Hematopoietic multipotent progenitor cell treated with erythropoietin and hydrocortisone succinate and interleukin-3 and kit ligand, for 17 days (in vitro differentiated cells): ENCODE measurements around the gene CCM2.

ENCODE experiments used
- DNase-seq: peaks from one replicate; pipeline ENCODE4 v3.0.0-alpha.2; 2015; ENCODE audit warnings: low spot score

CCM2 gene

GRCh38 chr7:44969049-44969700, 30.8 kb upstream of the CCM2 start:
- DNase-seq, result no peak

- DNase-seq, result no peak
Observed at GRCh38 chr7:44969701-44970522, 30.1 kb upstream of the CCM2 start.

DNA sequence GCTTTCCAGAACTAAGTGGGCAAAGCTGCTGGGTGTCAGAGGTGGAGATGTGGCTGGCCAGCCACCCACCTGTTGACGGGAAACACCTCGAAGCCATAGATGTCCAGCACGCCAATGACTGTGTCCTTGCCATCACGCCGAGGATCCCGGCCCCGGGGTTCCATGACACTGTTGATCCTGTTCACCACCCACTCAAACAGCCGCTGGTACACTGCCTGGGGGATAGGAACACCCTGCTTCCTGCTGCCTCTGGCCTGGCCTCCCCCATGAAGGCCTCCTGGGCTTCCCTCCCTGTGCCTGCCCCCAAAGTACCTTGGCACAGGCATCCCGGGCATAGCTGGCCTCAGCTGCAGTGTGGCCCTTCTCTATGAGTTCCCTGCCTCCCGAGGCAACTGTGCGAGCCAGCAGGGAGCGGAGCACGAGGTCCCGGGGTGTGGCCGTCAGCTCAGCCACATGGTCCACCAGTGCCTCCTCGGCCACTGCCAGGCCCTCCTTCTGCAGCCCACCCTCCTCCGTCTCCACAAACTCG, 29.4 kb upstream of the CCM2 start:
- no peak for DNase-seq

GRCh38 chr7:44971188-44971901, 28.7 kb upstream of the CCM2 start:
- DNase-seq, result no peak

- DNase-seq, result no peak
Observed at GRCh38 chr7:44971902-44972441, 28.0 kb upstream of the CCM2 start.

- DNase-seq, result no peak
Observed at GRCh38 chr7:44972562-44972961, 27.4 kb upstream of the CCM2 start.

- DNase-seq, result peak; percentile 55
Observed at GRCh38 chr7:44973610-44974401, 26.2 kb upstream of the CCM2 start.

GRCh38 chr7:44974549-44974948, 25.5 kb upstream of the CCM2 start:
- no peak for DNase-seq

- no peak for DNase-seq
Observed at GRCh38 chr7:44975331-44976039, 24.5 kb upstream of the CCM2 start.

GRCh38 chr7:44976040-44976745, 23.8 kb upstream of the CCM2 start:
- DNase-seq, result no peak

GRCh38 chr7:44976746-44977196, 23.2 kb upstream of the CCM2 start:
- no peak for DNase-seq

- no peak for DNase-seq
Observed at GRCh38 chr7:44977304-44977958, 22.6 kb upstream of the CCM2 start.

DNA sequence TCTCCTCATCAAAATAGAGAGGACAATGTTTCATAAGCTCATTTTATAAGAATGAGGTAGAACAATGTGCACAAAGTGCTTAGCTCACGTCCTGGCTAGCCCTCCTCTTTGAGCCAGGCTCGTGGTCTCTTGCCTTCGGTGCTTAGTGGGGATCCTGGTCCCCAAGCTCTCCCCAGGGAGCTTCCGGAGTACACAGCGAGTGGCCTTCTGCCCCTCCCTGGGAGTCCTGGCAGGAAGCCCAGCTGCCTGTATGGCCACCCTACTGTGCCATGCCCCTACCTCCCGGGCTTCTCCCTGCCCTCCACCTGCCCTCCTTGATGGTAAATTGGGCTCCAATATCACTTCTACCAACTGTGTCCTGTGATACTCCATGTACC, 22.1 kb upstream of the CCM2 start:
- DNase-seq, result peak; percentile 21

DNA sequence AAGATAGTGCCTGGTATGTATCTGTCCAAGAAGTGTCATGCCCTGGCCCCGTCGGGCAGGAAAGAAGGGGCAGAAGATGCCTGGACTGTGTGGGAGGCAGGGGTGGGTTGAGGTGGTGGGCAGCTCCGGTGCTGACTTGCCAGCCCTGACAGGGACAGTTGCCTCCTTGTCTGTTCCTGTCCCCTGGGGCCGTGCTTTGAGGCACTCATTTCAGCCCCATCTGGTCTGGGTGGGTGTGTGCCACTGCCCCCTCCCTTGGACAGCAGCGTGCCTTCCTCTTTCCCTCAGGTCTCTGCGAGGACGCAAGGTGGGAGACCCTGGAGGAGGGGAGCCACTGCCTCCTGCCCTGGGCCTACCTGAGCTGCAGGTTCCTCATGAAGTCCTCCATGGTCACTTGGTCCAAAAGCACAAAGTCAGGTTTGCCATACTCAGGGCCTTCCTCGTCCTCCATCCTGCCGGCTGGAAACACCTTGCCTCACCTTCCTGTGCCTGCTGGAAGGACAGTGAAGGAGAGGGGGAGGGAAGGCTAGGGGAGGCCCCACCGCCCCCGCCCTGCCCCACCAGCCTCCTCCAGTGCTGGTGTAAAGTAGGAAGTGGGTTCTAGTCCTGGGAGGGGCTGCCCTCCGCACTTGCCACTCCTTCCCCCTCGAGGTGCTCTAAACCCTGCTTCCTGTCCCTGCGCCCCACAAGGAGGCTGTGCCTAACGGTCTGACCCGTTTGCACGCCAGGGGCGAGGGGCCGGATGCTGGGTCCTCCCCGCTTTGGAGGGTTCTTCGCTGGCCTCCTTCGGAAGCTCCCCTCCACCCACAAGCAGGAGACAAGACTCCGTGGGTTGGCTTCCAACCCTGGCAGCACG, 21.3 kb upstream of the CCM2 start, which contains the start of gene MYO1G:
Gene MYO1G, minus strand, starts transcription at position 505 of the 856 bp plus-strand sequence. Its CDS starts 54 bp downstream, at position 451.
- no peak for DNase-seq

DNA sequence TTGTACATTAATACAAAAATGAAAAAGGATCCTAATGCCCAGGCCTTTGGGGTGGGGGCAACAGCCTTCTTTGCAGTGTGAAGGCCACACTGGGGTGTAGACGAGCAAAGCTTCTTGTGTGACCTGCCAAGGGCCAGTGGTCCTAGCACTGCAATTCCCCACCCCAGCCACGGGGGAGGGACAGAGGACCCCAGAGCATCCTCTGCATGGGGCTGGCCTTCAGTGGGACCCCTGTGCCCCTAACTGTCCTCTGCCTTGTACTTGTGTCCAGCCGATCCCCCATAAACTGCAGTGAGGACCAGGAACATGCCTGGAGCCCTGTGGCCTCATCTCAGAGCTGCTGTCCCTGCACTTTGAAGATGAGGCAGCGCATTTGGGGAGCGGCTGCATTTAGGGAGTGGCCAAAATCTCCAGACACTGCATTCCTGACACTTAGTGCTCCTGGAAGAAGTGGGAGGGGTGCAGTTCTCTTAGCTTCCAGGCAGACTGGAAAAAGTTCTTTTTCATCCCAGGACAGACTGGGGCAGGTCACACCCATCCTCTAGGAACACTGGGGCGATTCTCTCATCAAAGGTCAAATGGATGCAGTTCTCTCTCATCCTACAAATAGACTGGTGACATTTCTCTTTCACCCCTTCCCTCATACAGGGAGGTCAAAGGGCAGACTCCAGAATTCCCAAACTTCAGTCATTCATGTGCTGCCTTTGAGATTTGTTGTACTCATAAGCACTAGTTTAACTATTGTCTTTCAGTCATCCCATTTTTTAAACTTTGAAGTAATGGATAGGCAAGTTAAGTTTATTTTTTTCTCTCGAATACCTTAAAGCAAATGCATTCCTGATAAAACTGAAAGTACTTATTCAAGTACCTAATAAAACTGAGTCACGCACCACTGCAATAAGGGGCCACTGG, 20.3 kb upstream of the CCM2 start:
- DNase-seq, result no peak

- DNase-seq, result no peak
Observed at GRCh38 chr7:44980393-44981034, 19.5 kb upstream of the CCM2 start.
